GM18873 (cell line): ENCODE results near the gene LMOD1.
"Not testable (repeated sequence)": the region's sequence is repeated elsewhere in the genome, so short reads cannot be mapped to it uniquely, and the experiment has no call there.

Experiments
- ATAC-seq: cut with Tn5 transposase; IDR thresholded peaks from one replicate; pipeline ENCODE4 v1.9.1; 2021; ENCODE audit warnings: mild to moderate bottlenecking, moderate library complexity, moderate number of reproducible peaks; ENCODE audit not compliant: unreplicated experiment, low FRiP score

The LMOD1 gene

GRCh38 chr1:201880928-201881571 lies 65.3 kb downstream of the LMOD1 start:
- ATAC-seq = no peak

- no peak for ATAC-seq
These were observed 68.4 kb downstream of the LMOD1 start for GRCh38 chr1:201877877-201878401.

DNA sequence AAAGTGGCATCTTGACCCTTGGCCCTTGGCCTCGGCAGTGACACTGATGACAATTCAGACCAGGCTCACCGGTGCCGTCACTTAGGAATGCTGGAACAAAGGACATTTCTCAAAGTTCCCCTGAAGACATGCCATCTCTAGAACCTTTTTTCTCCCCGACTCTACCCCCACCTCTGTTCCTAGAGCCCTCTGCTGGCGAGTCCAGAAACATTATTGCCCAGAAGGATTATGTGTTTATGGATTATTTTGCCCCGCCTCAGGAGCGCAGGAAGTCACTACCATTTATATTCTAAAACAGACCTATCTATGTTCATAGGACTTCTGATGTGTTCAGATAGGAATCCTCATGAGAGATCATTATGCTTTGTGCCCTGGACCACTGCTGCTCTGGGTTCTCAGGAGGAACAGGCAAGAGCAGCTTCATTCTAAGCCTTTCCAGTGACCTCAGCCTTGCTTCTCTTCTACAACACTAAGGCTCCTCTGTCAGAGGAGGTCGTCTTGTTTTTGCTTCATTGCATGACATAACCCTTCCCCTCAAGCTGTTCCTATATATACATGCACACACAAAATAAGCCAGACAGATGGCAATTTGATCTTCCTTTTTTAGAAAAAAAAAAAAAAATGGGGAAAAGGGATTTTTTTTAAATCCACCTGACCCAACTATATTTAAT lies 70.1 kb downstream of the LMOD1 start:
- ATAC-seq = no peak

DNA sequence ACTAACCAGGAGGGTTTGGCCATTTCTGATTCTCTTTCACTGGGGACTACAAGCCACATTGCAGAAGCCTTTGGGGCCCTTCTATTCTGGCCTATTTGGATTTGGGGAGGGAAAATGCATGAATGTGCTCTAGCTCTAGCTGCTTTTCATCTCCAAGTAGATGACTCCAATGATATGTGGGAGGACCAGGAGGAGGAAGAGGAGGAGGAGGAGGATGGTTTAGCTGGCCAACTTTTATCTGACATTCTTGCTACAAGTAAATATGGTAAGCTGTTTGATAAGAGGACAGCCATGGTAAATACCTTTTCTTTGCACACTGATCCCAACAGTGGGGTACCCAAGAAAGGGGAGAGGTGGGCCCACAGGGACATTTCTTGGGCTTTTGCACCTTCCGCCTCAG lies 71.7 kb downstream of the LMOD1 start:
- ATAC-seq = no peak

- no peak for ATAC-seq
These were observed 76.0 kb downstream of the LMOD1 start for GRCh38 chr1:201870397-201870796.

DNA sequence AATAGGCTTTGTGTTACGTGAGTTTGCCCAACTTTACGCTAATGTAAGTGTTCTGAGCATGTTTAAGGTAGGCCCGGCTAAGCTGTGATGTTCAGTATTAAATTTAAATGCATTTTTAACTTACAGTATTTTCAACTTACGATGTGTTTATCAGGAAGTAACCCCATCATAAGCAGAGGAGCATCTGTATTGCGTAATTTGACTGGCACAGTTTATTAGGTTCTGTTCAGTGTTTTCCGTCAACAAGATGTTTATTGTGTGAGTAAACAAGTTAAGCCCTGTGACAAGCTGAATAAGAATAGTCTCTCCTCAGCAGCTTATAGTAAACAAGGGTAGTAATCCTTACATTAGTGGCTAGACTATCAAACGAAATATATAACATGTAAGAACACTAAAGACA lies 84.9 kb downstream of the LMOD1 start:
- no peak for ATAC-seq

- ATAC-seq = no peak
These were observed 86.9 kb downstream of the LMOD1 start for GRCh38 chr1:201859424-201859823.

- ATAC-seq = not testable (repeated sequence)
These were observed 89.6 kb downstream of the LMOD1 start for GRCh38 chr1:201856722-201857121.

- ATAC-seq = no peak
These were observed 94.4 kb downstream of the LMOD1 start for GRCh38 chr1:201851949-201852348.

DNA sequence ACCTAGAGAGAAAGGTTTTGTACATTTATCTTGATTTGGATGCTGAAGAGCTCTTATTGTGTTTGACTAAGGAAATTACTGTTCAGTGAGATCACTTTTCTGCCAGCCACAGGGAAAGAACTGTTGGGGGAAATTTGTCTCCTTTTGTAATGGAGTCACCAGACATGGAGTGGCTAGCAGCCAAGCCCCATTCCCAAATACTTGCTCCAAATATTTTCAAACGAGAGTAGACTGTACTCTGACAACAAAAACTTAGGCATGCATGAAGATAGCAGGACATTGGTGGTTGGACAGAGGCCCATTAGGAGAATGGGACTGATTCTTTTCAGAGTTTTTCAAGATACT lies 96.3 kb downstream of the LMOD1 start:
- no peak for ATAC-seq

DNA sequence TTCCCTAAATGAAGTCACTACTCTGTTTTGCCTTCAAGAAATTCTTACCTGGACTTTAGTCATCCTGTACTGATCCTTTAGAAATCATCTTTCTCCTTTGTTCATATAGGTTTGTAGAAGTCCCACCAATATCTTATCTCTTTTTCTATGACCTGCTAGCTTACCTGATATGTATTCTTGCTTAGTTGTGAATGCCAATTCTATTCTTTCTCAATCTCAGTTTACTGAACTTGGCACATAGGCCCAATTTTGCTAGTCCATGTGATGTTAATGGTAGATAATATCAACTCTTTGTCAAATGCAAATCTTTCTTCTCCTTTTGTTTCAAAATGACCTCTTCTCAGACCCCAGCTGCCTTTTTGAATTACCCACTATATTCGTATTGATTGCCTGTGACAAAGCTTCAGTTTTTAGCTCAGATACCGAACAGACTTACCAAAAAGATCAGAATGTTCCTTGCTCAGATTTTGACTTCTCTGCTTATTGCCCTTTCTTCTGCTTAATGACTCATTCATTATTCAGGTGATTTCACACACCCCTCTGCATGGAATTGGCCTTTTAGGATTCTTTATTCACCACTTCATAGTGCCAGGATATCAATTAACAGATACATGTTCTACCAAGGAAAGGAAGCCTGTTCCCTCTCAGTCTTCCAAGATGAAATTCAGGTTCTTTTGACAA lies 96.8 kb downstream of the LMOD1 start:
- no peak for ATAC-seq

DNA sequence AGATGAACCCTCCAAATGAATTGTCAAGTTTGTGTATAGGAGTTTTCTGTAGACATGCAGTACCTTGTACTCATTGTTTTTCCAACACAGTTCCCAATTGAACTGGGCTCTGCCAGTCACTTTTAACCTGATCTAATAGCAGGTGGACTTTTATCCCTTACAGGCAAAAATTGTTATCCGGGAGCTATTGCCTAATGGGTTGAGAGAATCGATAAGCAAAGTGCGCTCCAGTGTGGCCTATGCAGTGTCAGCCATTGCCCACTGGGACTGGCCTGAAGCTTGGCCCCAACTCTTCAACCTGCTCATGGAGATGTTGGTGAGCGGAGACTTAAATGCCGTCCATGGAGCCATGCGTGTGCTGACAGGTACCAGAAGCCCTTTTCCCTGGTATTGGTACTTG lies 98.1 kb downstream of the LMOD1 start:
- no peak for ATAC-seq

- ATAC-seq = no peak
These were observed 99.2 kb downstream of the LMOD1 start for GRCh38 chr1:201847150-201847549.
